Measurements from ENCODE around the gene RAB20. TPM values are rescaled to one million over a fixed set of nuclear protein-coding genes. Genes with fewer than 3 reads are reported as not detected.

The RAB20 gene
- total RNA-seq, 1 donor from 2014 or later = 3.8 TPM

- Mint-ChIP-seq H3K36me3 (ENCODE audit: insufficient read depth) (peaks cover 42% of the 10 kb centered on the region), H3K27ac (no peak overlapping the region), H3K9me3 (ENCODE audit: low read depth) (no peaks in the 10 kb centered on the region), H3K27me3 (no peaks in the 10 kb centered on the region), H3K4me1 (ENCODE audit: low read depth) (peaks cover 2% of the 10 kb centered on the region), H3K4me3 (ENCODE audit: low read depth) (no peak overlapping the region)
- no peak for TF ChIP-seq CTCF (IDR thresholded peaks at IDR 0.05; ENCODE audit: unreplicated experiment)
- no peak for DNase-seq (ENCODE audit: low spot score, unreplicated experiment)
Observed at GRCh38 chr13:110503037-110503901, 58.3 kb downstream of the RAB20 start.

- no peak for DNase-seq (ENCODE audit: low spot score, unreplicated experiment)
- H3K27ac Mint-ChIP-seq = no peak overlapping the region
- no peaks in the 10 kb centered on the region for H3K27me3 Mint-ChIP-seq
- H3K9me3 Mint-ChIP-seq (ENCODE audit: low read depth) = no peaks in the 10 kb centered on the region
- TF ChIP-seq CTCF (IDR thresholded peaks at IDR 0.05; ENCODE audit: unreplicated experiment) = no peak
- peaks cover 38% of the 10 kb centered on the region for H3K36me3 Mint-ChIP-seq (ENCODE audit: insufficient read depth)
- no peak overlapping the region for H3K4me3 Mint-ChIP-seq (ENCODE audit: low read depth)
- H3K4me1 Mint-ChIP-seq (ENCODE audit: low read depth) = no peaks in the 10 kb centered on the region
Observed at GRCh38 chr13:110501188-110501587, 60.3 kb downstream of the RAB20 start.

GRCh38 chr13:110500341-110500740 lies 61.2 kb downstream of the RAB20 start:
- no peak overlapping the region for H3K27ac Mint-ChIP-seq
- H3K9me3 Mint-ChIP-seq (ENCODE audit: low read depth) = no peaks in the 10 kb centered on the region
- no peak for TF ChIP-seq CTCF (IDR thresholded peaks at IDR 0.05; ENCODE audit: unreplicated experiment)
- H3K4me3 Mint-ChIP-seq (ENCODE audit: low read depth) = no peak overlapping the region
- H3K4me1 Mint-ChIP-seq (ENCODE audit: low read depth) = no peaks in the 10 kb centered on the region
- DNase-seq (ENCODE audit: low spot score, unreplicated experiment) = no peak
- no peaks in the 10 kb centered on the region for H3K27me3 Mint-ChIP-seq
- H3K36me3 Mint-ChIP-seq (ENCODE audit: insufficient read depth) = peaks cover 35% of the 10 kb centered on the region

- no peak for DNase-seq (ENCODE audit: low spot score, unreplicated experiment)
- Mint-ChIP-seq H3K9me3 (ENCODE audit: low read depth) (no peaks in the 10 kb centered on the region), H3K36me3 (ENCODE audit: insufficient read depth) (peaks cover 34% of the 10 kb centered on the region), H3K27me3 (no peaks in the 10 kb centered on the region), H3K4me3 (ENCODE audit: low read depth) (no peak overlapping the region), H3K4me1 (ENCODE audit: low read depth) (no peaks in the 10 kb centered on the region), H3K27ac (no peak overlapping the region)
- no peak for TF ChIP-seq CTCF (IDR thresholded peaks at IDR 0.05; ENCODE audit: unreplicated experiment)
Observed at GRCh38 chr13:110499621-110500281, 61.8 kb downstream of the RAB20 start.

GRCh38 chr13:110498765-110499164 lies 62.8 kb downstream of the RAB20 start:
- DNase-seq (ENCODE audit: low spot score, unreplicated experiment) = no peak
- no peaks in the 10 kb centered on the region for H3K4me1 Mint-ChIP-seq (ENCODE audit: low read depth)
- no peaks in the 10 kb centered on the region for H3K27me3 Mint-ChIP-seq
- H3K4me3 Mint-ChIP-seq (ENCODE audit: low read depth) = no peak overlapping the region
- peaks cover 32% of the 10 kb centered on the region for H3K36me3 Mint-ChIP-seq (ENCODE audit: insufficient read depth)
- no peaks in the 10 kb centered on the region for H3K9me3 Mint-ChIP-seq (ENCODE audit: low read depth)
- no peak for TF ChIP-seq CTCF (IDR thresholded peaks at IDR 0.05; ENCODE audit: unreplicated experiment)
- H3K27ac Mint-ChIP-seq = no peak overlapping the region
